ENCODE results near the gene KCNMA1.

The KCNMA1 gene

DNA sequence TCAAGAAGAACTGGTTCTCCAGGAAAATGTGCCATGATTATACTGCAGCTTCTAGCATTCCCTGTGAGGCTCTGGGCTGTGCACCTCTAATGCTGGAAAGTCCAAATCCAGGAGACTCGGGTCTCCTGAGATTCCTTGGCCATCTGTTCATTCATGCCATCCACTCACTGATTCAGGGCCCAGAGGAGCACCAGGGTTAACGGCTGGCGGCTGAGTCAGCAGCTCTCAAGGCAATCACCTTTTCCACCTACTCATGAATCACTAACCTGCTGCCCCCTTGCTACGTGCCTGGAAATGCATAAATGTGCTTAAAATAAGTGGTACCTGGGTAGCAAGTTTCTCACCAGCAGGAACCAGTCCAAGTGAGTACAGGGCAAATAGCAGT, 132.7 kb downstream of the KCNMA1 start:
- no peak for TF ChIP-seq CTCF (IDR thresholded peaks at IDR 0.05; ENCODE audit: low read depth, low read length)
- TF ChIP-seq MYC (IDR thresholded peaks at IDR 0.05; ENCODE audit: low read depth, low read length): no peak
- TF ChIP-seq POLR2A (IDR thresholded peaks at IDR 0.05; ENCODE audit: extremely low read depth, insufficient read length): no peak
- TF ChIP-seq, protein P1, sequence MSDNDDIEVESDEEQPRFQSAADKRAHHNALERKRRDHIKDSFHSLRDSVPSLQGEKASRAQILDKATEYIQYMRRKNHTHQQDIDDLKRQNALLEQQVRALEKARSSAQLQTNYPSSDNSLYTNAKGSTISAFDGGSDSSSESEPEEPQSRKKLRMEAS (IDR thresholded peaks at IDR 0.05; ENCODE audit: low read depth, low read length): no peak
- H3K4me3 ChIP-seq (ENCODE audit: low read depth, low read length): no peak overlapping the region
- no peak for DNase-seq (ENCODE audit: low read depth)

- no peak overlapping the region for H3K4me3 ChIP-seq (ENCODE audit: low read depth, low read length)
- DNase-seq (ENCODE audit: low read depth): no peak
- TF ChIP-seq POLR2A (IDR thresholded peaks at IDR 0.05; ENCODE audit: extremely low read depth, insufficient read length) (no peak), CTCF (IDR thresholded peaks at IDR 0.05; ENCODE audit: low read depth, low read length) (no peak), MYC (IDR thresholded peaks at IDR 0.05; ENCODE audit: low read depth, low read length) (no peak)
- TF ChIP-seq, protein P1 (IDR thresholded peaks at IDR 0.05; ENCODE audit: low read depth, low read length): no peak
These were observed 133.3 kb downstream of the KCNMA1 start for GRCh38 chr10:77504196-77504872.

DNA sequence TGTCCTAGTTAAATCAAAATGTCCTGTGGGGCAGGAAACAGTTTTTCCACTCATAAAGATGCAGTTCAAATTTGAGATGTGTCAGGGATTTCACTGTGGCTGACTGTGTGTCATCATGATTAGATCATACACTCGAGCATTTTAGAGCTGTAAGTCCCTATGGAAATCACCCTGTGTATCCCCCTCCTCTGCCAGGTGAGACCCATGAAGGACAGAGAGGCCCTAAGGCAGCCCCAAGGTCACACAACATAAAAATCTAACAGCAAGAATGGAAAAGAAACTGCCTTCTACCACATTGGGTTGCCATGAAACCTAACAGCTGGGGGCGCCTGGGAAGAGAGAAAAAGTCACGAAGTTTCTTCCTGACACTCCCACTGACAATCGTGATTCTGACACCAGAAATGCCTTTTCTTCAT, 135.8 kb downstream of the KCNMA1 start:
- TF ChIP-seq, protein P1 (IDR thresholded peaks at IDR 0.05; ENCODE audit: low read depth, low read length): no peak
- TF ChIP-seq POLR2A (IDR thresholded peaks at IDR 0.05; ENCODE audit: extremely low read depth, insufficient read length) (no peak), CTCF (IDR thresholded peaks at IDR 0.05; ENCODE audit: low read depth, low read length) (no peak)
- no peak overlapping the region for H3K4me3 ChIP-seq (ENCODE audit: low read depth, low read length)
- DNase-seq (ENCODE audit: low read depth): no peak

DNA sequence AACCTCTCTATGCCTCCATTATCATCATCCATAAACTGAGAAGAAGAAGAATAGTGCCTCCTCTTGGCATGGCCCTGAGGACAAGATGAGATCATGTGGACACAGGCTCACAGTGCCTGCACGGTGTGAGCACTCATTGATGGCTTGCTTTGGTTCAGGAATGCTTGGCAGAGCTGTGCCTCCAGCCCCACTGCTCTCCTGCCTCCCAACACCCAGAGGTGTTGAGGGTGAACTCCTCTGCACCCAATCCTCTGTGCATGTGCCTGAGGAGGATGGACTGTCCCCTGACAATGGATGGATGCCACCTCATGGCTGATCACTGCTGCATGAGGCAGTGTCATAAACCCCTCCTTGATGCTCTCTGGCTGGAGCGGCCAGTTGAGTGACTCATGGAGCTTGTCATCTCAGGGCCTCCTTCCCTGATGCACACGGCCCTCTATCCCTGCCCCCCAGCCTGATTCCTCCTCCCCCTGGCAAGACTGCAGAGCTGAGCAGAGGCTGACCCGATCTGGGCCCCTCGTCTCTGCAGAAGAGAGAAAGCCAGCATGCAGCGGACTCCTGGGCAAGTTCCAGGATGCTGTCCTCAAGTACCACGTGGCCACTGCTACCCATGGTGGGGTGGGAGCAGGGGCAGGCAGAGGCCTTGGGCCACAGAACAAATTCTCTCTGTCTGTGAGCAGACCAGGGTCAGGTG, 136.3 kb downstream of the KCNMA1 start:
- no peak overlapping the region for H3K4me3 ChIP-seq (ENCODE audit: low read depth, low read length)
- TF ChIP-seq CTCF (IDR thresholded peaks at IDR 0.05; ENCODE audit: low read depth, low read length): no peak
- TF ChIP-seq, protein P1 (IDR thresholded peaks at IDR 0.05; ENCODE audit: low read depth, low read length): no peak
- TF ChIP-seq MYC (IDR thresholded peaks at IDR 0.05; ENCODE audit: low read depth, low read length): no peak
- no peak for TF ChIP-seq POLR2A (IDR thresholded peaks at IDR 0.05; ENCODE audit: extremely low read depth, insufficient read length)
- DNase-seq (ENCODE audit: low read depth): no peak

DNA sequence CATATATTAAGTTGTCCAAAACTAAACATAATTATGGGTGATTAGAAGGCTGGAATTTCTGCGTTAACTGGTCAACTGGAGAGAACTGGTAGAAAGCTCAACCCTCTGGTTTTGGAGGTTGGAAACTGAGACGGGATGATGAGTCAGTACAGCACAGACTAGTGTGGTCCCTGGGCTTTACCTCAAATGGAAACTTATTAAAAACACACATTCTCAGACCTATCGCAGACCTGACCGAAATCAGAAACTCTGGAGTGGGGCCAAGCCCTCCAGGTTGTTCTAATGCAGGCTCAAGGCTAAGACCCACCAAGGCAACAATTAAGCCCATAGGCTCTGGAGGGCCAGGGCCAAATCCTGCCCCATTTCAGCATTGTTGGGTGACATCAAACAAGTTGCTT, 136.9 kb downstream of the KCNMA1 start:
- no peak for DNase-seq (ENCODE audit: low read depth)
- H3K4me3 ChIP-seq (ENCODE audit: low read depth, low read length): no peak overlapping the region
- no peak for TF ChIP-seq MYC (IDR thresholded peaks at IDR 0.05; ENCODE audit: low read depth, low read length)
- TF ChIP-seq CTCF (IDR thresholded peaks at IDR 0.05; ENCODE audit: low read depth, low read length): no peak
- TF ChIP-seq, protein P1 (IDR thresholded peaks at IDR 0.05; ENCODE audit: low read depth, low read length): no peak
- TF ChIP-seq POLR2A (IDR thresholded peaks at IDR 0.05; ENCODE audit: extremely low read depth, insufficient read length): no peak

Data from NB4 (cell line).